Stimulated activated CD8-positive, alpha-beta memory T cell treated with anti-CD3 and anti-CD28 coated beads, Interleukin-7, amount 100 ng/mL, for 1 hour (primary cell): Measurements from ENCODE around the gene LSM12.

ENCODE experiments used
- DNase-seq, 2 donors: peaks; one replicate each; pipeline ENCODE4 v3.0.0-alpha.2; 2020; ENCODE audit warnings: low read depth in 2 of 2

Gene LSM12

DNA sequence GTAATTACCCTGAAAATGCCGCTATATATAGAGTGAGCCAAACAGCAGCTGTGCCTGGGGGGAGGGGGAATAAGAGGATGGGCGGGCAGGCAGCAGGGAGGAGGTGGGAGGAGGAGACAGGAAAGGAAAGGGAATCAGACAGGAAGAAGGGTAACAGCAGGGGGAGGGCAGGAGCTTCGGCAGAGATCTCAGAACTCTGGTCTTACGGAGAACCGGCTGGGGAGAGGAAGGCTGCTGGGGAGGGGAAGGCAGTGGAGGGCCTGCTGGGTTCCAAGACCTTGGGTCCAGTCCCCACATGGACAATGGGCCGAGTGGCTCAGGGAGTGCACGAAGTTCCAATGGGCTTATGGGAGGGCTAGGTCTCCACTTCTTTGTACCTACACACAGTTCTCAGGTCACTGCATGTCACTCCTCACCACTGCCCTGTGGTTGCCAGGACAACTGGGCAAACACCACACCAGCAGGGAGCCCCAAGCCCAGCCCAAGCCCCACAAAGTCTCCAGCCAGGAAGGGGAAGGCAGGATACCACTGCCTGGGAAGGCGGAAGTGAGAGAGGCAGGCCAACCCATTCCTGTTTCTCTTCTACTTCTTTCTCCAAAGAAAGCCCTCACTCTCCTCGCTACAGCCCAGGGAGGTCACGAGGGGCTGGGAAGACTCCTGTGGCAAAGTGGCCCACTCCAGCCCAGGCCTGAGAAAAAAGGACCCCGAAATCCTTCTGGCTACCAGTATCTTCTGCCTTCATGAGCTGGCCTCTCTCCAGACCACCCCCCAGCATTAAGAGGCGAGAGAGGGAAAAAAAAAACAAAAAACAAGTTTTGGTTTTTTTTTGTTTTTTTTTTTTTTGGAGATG lies 29.4 kb upstream of the LSM12 start:
- no peak for DNase-seq

DNA sequence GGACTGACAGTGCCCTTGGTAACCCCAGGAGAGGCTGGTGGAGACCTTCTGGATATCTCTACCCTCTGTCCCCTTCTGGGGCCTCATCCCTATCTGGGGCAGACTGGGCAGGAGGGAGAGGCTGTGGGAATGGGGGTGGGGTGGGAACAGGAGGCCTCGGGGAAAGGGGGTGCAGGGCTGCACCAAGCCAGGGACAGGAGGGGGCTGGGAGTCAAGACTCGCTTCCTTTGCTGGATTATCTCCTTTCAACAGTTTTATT lies 28.8 kb upstream of the LSM12 start:
- DNase-seq: no peak

DNA sequence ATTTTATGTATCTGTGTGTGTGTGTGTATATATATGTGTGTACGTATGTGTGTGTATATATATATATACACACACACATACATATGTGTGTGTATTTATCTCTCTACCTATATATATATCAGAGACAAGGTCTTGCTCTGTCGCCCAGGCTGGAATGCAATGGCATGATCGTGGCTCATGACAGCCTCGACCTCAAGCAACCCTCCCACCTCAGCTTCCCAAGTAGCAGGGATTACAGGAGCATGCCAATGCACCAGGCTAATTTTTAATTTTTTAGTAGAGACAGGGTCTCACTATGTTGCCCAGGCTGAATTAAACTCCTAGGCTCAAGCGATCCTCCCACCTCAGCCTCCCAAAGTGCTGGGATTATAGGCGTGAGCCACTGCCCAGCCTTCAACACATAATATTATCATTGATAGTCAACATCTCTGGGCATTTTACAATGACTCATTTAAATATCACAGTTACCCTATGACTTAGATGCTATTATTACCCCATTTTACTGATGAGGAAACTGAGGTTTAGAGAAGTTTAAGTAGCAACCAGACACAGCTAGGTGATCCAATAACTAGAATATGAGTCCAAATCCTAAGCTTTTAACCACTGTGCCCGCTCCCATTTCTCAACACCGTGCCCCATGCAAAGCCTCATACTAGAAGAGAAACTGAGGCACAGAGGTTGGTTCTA lies 28.4 kb upstream of the LSM12 start:
- DNase-seq: no peak

DNA sequence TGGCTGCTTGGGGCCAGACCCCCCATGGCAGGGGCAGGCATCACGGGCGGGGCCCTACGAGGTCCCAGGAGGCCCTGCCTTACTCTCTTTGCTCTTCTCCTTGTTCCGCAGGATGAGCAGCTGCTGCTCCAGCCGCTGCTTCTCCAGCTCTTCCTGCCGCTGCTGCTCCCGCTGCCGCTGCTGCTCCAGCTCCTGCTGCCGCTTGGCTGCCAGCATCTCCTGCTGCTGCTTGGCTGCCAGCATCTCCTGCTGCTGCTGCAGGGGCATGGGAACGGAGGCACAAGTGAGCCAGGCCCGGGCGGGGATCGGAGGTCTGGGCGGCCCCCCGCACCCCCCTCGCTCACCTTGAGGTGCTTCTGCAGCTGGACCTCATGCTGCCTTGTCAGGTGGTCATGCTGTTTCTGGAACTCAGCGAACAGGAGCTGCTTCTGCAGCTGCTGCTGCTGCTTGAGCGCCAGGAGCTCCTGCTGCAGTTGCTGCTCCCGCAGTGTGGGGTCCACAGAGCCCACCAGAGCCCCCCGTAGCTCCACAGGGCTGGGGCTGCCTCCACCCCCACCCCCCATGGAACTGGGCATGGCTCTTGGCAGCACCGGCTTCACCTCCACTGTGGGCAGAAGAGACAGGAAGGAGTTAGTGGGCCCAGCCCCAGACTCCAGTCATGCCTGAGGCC lies 26.9 kb upstream of the LSM12 start:
- no peak for DNase-seq

DNA sequence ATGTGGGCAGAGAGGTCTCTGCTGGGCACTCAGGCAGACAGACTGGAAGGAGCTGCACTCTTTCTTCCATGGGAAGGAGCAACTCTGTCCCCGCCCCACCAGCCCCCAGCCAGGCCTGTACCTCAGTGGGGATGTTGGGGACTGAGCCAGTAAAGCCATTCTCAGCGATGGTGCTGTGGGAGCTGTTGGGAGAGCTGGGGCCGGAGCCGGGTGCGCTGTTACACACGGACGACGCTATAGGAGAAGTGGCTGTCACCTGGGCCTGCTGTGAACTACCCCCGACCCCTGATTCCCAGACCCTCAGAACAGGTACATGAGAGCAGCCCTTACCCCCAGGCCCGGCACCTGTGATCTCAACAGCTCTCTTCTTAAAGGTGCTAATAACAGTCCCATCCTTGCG lies 25.6 kb upstream of the LSM12 start:
- no peak for DNase-seq

DNA sequence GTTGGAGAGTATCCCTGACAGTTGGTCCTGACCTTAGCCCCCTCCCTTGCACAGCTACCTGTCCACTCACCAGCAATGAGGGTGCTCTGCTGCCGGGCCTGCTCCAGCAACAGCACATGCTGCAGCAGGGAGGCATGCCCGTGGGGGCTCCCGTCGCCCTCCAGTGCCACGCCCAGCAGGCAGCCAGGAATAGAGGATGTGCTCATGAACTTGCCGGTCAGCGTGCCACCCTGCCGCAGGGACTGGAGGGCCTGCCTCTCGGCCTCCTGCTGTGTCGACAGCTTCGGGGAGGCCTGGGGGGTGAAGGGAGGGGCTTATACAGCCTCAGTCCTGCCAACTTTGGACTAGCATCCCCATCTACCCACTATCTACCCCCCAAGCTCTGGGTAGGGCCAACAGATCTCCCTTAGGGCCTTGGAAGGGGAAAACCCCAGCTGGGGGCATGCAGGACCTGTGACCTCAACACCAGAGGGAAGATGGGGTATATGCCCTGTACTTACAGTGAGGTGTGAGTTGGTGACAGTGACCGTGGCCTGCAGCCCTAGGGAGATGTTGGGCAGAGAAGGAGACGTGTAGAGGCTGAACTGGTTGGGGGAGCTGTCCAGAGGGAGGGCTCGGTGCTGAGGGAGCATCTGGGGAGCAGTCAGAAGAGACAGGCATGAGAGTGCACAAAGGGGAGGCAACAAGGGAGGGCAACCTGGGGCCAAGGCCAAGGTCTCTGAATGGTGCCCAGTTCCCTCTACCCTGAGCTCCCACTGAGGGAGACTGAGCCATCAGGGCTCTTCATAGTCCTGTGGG lies 24.9 kb upstream of the LSM12 start:
- DNase-seq: no peak

DNA sequence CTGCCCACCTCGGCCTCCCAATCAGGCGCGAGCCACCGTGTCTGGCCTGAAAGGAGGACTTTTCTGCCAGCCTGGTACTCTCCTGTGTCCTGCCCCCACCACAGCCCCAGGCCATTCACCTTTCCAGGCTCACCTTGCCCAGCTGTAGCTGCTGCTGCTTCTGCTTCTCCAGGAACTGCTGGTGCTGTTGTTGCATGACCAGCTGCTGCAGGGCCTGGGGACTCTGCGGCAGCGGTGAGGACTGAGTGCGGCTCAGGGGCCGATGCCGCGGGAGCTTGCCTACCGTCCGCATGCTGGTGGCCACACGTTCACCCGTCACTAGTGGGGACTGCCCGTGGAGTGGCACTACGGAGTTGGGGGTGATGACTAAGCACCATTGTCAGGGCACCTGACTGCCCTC lies 21.8 kb upstream of the LSM12 start:
- DNase-seq: no peak

DNA sequence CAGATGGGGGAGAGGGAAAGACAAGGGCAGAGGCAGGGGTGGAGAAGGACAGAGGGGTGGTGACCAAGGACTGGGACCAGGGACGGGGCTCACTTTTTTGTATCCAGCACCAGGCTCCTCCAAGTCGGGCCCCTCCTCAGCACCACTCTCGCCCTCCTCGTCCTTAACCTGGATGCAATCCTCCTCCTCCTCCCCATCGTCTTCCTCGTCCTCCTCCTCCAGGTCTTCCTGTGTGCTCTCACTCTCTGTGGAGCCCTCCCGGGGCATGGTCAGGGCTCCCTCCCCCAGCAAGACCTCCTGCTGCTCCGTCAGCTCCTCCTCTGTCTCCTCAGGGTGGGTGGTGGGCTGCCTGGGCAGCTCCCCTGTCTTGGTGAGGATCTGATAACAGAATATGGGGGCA lies 20.8 kb upstream of the LSM12 start:
- DNase-seq: no peak

DNA sequence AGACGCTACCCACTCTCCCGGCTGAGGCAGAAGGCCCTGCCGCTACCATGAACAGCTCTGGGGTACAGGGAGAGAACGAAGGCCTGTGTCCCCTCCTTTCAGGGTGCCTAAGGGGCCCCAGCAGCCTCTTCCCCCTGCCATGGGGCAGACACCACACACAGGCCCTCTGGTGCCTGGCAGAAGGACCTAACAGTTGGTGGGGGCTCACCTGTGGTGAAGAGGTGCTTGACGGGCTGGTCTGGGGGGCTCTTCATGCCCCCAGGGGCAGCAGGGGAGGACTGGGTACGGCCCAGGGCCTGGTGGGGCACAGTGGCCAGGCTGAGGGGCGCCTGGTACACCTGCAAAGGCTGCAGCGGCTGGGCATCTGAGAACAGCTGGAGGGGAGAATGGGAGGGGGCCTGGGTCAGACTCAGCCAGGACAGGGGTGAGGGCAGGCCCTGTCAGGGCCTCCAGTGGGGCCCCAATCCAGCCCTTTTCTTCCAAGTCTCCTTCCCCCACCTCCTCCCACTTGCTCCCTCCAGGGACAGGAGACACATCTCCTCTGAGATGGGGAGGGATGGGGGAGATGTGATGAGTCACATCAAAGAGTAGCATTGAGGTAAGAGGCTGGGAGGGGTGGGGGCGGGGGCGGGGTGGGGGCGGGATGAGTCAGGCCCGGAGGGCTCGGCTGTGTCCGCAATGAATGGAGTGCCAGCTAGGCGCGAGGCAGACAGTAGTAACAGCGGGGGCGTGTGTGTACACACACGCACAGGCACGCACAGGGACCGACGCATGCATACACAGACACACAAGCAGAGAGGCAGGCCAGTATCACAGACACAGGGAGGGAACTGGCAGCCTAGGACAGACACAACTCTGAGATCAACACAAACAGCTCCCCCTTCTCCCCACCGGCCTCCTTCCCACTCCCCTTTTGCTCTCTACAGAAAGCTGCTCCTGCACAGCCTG lies 20.2 kb upstream of the LSM12 start:
- no peak for DNase-seq

DNA sequence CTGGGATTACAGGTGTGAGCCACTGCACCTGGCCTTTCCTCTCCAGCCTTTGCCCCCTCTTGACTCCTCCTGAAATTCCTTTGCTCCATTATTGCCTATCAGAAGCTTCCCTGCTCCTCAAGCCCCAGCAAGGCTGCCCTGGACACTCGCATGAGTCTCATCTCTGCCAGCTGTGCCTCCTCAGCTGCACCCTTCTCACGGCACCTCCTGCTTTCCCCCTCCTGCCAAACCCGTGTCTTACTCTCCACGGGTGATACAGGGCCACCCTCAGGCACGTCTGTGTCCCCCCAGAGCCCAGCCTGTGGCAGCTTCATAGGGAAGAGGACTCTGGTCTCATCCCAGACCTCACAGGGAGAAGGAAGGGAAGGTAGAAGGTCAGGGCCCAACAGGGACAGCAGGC lies 19.4 kb upstream of the LSM12 start:
- no peak for DNase-seq

DNA sequence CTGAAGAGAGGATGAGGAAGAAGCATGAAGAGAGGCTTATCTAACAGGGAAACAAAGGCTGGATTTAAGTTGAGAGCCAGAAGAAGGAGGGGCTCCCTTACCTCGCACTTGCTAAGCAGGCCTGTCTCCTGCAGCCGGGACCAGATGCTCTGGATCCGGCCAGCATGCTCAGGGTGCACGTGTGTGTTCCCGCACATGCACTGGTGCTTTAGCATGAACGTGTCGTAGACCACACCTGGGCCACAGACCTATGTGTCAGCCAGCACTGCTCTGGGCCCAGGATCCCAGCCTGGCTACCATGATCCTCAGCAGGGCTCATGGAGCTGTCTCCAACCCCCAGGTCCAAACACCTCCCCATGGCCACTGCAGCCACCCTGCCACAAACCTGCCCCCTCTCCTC lies 18.4 kb upstream of the LSM12 start:
- DNase-seq: no peak

DNA sequence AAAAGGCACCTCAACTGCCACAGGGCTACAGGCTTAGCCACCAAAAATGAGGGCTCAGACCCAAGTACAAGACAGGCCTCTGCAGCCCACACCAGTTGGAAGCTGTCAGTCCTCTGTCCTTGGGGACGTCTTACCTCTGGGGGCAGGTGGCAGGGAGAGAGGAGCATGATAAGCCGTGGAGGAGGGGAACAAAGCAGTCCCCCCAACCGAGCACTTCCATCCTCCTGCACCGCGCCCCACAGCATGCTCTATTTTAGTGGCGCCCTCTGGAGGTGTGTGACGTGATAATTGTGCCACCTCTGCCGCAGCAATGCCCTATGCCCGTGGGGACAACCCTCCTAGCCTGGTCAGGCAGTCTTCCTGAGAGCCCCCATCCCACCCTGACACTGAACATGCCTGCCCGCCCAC lies 17.7 kb upstream of the LSM12 start:
- DNase-seq: no peak

DNA sequence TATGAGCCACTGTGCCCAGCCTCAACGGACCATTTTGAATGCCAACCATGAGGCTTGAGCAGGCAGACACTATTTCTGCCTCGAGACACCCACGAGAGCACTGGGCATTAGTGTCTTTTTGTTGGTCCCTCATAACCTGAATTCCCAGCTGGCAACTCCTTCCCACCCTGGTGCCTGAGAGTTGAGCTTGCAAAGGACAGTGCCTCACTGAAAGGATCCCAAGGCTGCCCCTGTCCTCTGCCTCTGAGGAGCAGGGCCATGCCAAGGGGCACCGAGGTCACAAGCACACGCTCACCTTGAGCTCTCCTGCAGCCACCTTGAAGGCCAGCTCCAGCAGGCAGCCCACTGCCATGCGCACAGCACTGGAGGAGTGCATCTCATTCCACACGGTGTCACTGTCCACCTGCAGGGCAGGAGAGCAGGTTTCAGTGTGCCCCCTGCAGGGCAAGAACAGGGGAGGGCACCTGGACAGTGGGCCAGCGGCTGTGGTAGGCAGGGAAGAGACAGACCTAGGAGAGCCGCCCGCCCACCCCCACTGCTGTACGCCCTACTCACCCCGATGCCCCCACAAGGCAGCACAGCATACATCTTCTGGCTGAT lies 16.9 kb upstream of the LSM12 start:
- no peak for DNase-seq

DNA sequence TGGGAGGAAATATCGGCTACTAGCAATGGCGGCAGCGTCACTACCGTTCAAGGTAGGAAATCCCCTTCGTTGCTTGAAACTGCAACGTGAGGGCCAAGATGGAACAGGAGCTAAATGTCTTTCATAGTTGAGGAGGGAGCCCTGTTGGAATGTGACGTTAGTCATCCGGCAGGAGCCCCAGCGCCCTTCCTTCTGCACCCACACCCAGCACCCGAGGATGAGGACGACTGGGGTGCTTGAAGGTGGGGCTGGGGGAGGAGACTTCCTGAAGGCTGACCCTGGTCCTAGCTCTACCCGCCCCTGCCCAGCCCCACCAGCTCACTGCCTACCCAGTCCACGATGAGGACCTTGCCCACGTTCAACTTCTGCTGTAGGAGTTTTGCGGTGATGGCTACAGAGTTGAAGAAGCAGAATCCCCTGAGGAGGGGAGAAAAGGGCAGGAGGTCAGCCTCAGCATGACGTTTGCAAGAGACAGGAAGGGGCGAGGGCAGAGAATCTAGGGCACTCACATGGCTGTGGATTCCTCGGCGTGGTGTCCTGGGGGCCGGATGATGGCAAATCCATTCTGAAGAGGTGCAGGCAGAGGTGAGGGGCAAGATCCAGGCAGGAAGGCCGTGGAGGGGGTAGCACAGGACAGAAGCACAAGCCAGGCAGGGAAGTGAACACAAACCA lies 15.9 kb upstream of the LSM12 start:
- no peak for DNase-seq

DNA sequence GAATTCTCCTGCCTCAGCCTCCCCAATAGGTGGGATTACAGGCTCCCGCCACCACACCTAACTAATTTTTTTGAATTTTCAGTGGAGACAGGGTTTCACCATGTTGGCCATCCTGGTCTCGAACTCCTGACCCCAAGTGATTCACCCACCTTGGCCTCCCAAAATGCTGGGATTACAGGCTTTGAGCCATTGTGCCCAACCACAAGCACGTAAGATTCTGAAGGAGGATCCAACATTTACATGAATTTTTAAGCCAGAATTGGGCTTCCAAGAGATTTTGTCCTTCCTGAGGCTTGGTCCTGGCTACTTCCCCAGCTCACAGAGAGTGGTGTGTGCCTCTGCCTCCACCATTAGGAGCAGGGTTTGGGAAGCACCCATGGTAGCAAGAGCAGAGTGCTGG lies 15.2 kb upstream of the LSM12 start:
- DNase-seq: no peak

DNA sequence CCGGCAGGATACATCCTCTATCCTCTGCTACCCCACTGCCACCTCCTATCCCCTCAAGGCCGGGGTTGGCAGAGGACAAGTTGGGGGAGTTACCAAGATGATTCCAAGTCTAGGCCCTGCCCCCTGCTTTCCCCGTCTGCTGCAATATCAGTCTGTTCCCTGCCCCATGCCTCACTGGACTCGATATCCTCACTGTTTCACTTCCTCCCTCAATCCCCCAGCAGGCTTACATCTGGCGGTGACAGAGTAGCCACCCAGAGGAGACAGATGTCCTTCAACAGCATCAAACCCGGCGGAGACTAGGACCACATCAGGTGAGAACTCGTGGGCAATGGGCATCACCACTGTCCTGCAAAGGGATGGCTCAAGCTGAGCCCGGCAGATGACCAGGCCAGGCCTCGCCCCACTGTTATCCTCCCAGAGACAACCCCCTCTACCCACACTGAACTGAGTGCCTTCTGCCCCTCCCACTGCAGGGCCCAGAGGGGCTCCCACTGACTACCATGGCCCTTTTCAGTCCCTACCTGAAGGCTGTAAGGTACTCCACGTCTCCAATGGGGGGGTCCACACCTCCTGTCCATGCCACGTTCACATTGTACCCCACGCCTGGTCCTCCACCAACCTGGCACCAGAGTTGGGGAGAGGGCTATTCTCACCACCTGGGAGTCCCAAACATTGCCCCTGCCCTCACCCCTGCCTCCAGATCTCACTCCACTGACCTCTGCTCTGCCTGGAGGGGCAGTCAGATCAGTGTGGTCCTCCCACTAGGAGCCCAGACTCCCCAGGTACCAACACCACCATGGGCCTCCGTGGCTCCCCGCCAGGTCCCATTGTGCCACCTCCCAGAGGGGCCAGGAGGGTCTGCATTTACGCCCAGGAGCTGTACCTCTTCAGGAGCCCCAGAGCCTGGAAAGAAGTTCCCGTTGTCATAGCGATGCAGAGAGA lies 13.7 kb upstream of the LSM12 start:
- no peak for DNase-seq

DNA sequence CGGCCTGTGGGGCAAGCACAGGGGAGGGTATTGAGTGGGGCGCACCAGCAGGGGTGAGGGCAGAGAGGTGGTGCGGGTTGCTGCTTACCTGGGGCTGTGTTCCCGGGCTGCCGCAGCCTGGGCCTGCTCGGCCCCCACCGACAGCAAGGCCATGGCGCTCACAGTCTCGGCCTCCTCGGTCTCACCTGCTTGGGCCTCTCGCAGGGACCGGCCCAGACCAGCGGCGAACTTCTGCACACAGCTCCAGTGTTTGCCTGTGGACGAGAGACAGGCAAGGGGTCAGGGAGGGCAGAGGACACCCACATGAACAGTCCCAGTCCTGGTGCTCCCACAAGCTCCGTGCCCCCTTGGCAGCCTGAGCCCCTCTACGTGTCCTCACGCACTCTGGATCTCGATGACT lies 11.9 kb upstream of the LSM12 start:
- DNase-seq: no peak

DNA sequence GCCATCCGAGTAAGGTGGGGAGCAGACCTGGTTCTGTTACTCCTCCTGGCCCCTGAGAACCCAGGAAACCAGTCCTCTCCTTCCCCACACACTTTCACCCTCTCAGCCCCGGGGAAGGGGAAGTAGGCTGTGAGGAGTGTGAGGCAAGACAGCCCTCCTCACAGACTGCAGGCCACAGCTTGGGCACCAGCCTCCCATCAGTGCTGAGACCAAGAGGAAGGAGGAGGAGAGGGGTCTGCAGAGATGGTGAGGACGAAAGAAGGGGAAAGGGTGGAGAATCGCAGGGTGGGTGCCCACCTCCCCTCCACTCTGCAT lies 11.1 kb upstream of the LSM12 start:
- no peak for DNase-seq
